Type B pancreatic cell (in vitro differentiated cells): ENCODE results near the gene STIM2. TPM values are rescaled to one million over a fixed set of nuclear protein-coding genes. Genes with fewer than 3 reads are reported as not detected.

Source experiments
- DNase-seq: peaks from one replicate; pipeline ENCODE4 v3.0.0; 2021; ENCODE audit warnings: mixed read lengths; ENCODE audit not compliant: unreplicated experiment; ENCODE audit errors: extremely low spot score
- H3K27ac Mint-ChIP-seq: 2 replicates; pipeline ENCODE4 v1.8.0; 2021; ENCODE audit warnings: mild to moderate bottlenecking, mixed read lengths
- H3K27me3 Mint-ChIP-seq: 2 replicates; pipeline ENCODE4 v1.8.0; 2021; ENCODE audit warnings: mixed read lengths
- H3K36me3 Mint-ChIP-seq: 2 replicates; pipeline ENCODE4 v1.8.0; 2021; ENCODE audit warnings: mixed read lengths
- H3K4me1 Mint-ChIP-seq: one replicate; pipeline ENCODE4 v1.8.0; 2021; ENCODE audit warnings: mixed read lengths; ENCODE audit not compliant: unreplicated experiment
- H3K4me3 Mint-ChIP-seq: 2 replicates; pipeline ENCODE4 v1.8.0; 2021; ENCODE audit warnings: mild to moderate bottlenecking, mixed read lengths
- H3K9me3 Mint-ChIP-seq: 2 replicates; pipeline ENCODE4 v1.8.0; 2021; ENCODE audit warnings: mixed read lengths
- CTCF ChIP-seq: fragments of 200-600 bp; sonication (generic); conservative IDR thresholded peaks from 2 replicates; pipeline ENCODE4 v1.5.0; 2021; ENCODE audit warnings: antibody characterized with exemption, mild to moderate bottlenecking
- total RNA-seq: library from RNA; stranded (reverse); gene quantifications from 2 replicates; pipeline ENCODE4 v1.2.1, GENCODE V29; 2021; ENCODE audit warnings: low replicate concordance

STIM2 gene
- total RNA-seq, 1 donor from 2014 or later: 36.2 TPM

- no peak for TF ChIP-seq CTCF
- H3K36me3 Mint-ChIP-seq: no peaks in the 10 kb centered on the region
- no peak for DNase-seq
These were observed 86.7 kb downstream of the STIM2 start for GRCh38 chr4:26947318-26947717.

GRCh38 chr4:26950446-26950845, 89.8 kb downstream of the STIM2 start:
- no peak overlapping the region for H3K27ac Mint-ChIP-seq
- H3K36me3 Mint-ChIP-seq: no peaks in the 10 kb centered on the region
- H3K4me1 Mint-ChIP-seq: no peaks in the 10 kb centered on the region
- no peaks in the 10 kb centered on the region for H3K9me3 Mint-ChIP-seq
- no peak overlapping the region for H3K4me3 Mint-ChIP-seq
- no peaks in the 10 kb centered on the region for H3K27me3 Mint-ChIP-seq
- DNase-seq: no peak
- no peak for TF ChIP-seq CTCF

More at GRCh38 chr4:26947318-26947717, 86.7 kb downstream of the STIM2 start:
- Mint-ChIP-seq H3K4me3 (no peak overlapping the region), H3K4me1 (no peaks in the 10 kb centered on the region), H3K9me3 (no peaks in the 10 kb centered on the region), H3K27me3 (no peaks in the 10 kb centered on the region), H3K27ac (no peak overlapping the region)

- Mint-ChIP-seq H3K36me3 (no peaks in the 10 kb centered on the region), H3K4me3 (no peak overlapping the region), H3K27me3 (no peaks in the 10 kb centered on the region), H3K9me3 (no peaks in the 10 kb centered on the region), H3K4me1 (no peaks in the 10 kb centered on the region), H3K27ac (no peak overlapping the region)
- TF ChIP-seq CTCF: no peak
- no peak for DNase-seq
These were observed 92.2 kb downstream of the STIM2 start for GRCh38 chr4:26952891-26953290.

- no peaks in the 10 kb centered on the region for H3K4me1 Mint-ChIP-seq
- no peaks in the 10 kb centered on the region for H3K27me3 Mint-ChIP-seq
- H3K9me3 Mint-ChIP-seq: no peaks in the 10 kb centered on the region
- TF ChIP-seq CTCF: no peak
- no peak overlapping the region for H3K4me3 Mint-ChIP-seq
- H3K36me3 Mint-ChIP-seq: no peaks in the 10 kb centered on the region
- H3K27ac Mint-ChIP-seq: no peak overlapping the region
- no peak for DNase-seq
These were observed 92.7 kb downstream of the STIM2 start for GRCh38 chr4:26953366-26953765.

- Mint-ChIP-seq H3K27me3 (no peaks in the 10 kb centered on the region), H3K4me1 (no peaks in the 10 kb centered on the region), H3K9me3 (no peaks in the 10 kb centered on the region), H3K27ac (no peak overlapping the region), H3K4me3 (no peak overlapping the region), H3K36me3 (peaks cover under 1% of the 10 kb centered on the region)
- DNase-seq: no peak
- no peak for TF ChIP-seq CTCF
These were observed 93.3 kb downstream of the STIM2 start for GRCh38 chr4:26953770-26954423.
